Keratinocyte (primary cell): ENCODE measurements around the gene KIF13A. TPM values are rescaled to one million over a fixed set of nuclear protein-coding genes. Genes with fewer than 3 reads are reported as not detected.
A peak's percentile ranks its signal among the peaks of the same experiment; 100 is the strongest.

ENCODE experiments used
- DNase-seq: peaks from one replicate; pipeline ENCODE4 v3.0.0-alpha.2; 2011; ENCODE audit warnings: low read depth, missing footprints, low spot score
- FAIRE-seq: peaks from 2 replicates; lab custom pipeline; 2011; peaks lifted over from hg19 to GRCh38; lab: Jason Lieb, UNC
- H2AFZ ChIP-seq: 2 replicates; pipeline ENCODE4 v1.6.0; 2012; ENCODE audit warnings: low read length, control low read depth, inconsistent platforms; ENCODE audit not compliant: control insufficient read depth
- H3K27ac ChIP-seq: 2 replicates; pipeline ENCODE4 v1.5.1; 2011; ENCODE audit warnings: low read length; ENCODE audit not compliant: control insufficient read depth, insufficient read depth
- H3K27me3 ChIP-seq: 3 replicates; pipeline ENCODE4 v1.6.0; 2011; ENCODE audit warnings: low read length; ENCODE audit not compliant: control insufficient read depth, insufficient read depth; ENCODE audit errors: extremely low read depth
- H3K36me3 ChIP-seq, 2 experiments: 2 replicates in 1 of 2; 3 replicates in 1 of 2; pipeline ENCODE4 v1.5.1; 2011; ENCODE audit warnings: low read length in 2 of 2, mild to moderate bottlenecking in 1 of 2; ENCODE audit not compliant: control insufficient read depth in 2 of 2, insufficient read depth in 2 of 2; ENCODE audit errors: extremely low read depth in 1 of 2
- H3K4me1 ChIP-seq: 3 replicates; pipeline ENCODE4 v1.5.1; 2011; ENCODE audit warnings: low read length; ENCODE audit not compliant: control insufficient read depth, insufficient read depth; ENCODE audit errors: extremely low read depth
- H3K4me2 ChIP-seq: 3 replicates; pipeline ENCODE4 v1.6.0; 2011; ENCODE audit warnings: low read depth, low read length; ENCODE audit not compliant: control insufficient read depth, insufficient read depth; ENCODE audit errors: extremely low read depth
- H3K4me3 ChIP-seq, 3 experiments: fragments of 200-600 bp in 1 of 3; sonication (generic) in 1 of 3; 2 replicates in 2 of 3; 3 replicates in 1 of 3; pipeline ENCODE4 v1.5.1; 2011 to 2016; ENCODE audit warnings: low read length in 3 of 3, mild to moderate bottlenecking in 3 of 3, control low read depth in 2 of 3, inconsistent platforms in 1 of 3, low read depth in 1 of 3, mixed read lengths in 1 of 3, mixed run types in 1 of 3, moderate library complexity in 1 of 3; ENCODE audit not compliant: control insufficient read depth in 2 of 3, insufficient read depth in 2 of 3; ENCODE audit errors: extremely low read depth in 1 of 3
- H3K79me2 ChIP-seq: 2 replicates; pipeline ENCODE4 v1.6.0; 2012; ENCODE audit warnings: low read length; ENCODE audit not compliant: control insufficient read depth, insufficient read depth
- H3K9ac ChIP-seq: 3 replicates; pipeline ENCODE4 v1.6.0; 2011; ENCODE audit warnings: low read length; ENCODE audit not compliant: control insufficient read depth, insufficient read depth; ENCODE audit errors: extremely low read depth
- H3K9me1 ChIP-seq: 3 replicates; pipeline ENCODE4 v1.6.0; 2011; ENCODE audit warnings: low read length; ENCODE audit not compliant: control insufficient read depth, insufficient read depth; ENCODE audit errors: extremely low read depth
- H3K9me3 ChIP-seq: 2 replicates; pipeline ENCODE4 v1.5.1; 2012; ENCODE audit warnings: low read depth, low read length; ENCODE audit not compliant: control insufficient read depth
- H4K20me1 ChIP-seq: 3 replicates; pipeline ENCODE4 v1.6.0; 2011; ENCODE audit warnings: low read length; ENCODE audit not compliant: control insufficient read depth, insufficient read depth; ENCODE audit errors: extremely low read depth
- EZH2 ChIP-seq: IDR thresholded peaks from one replicate; pipeline ENCODE4 v1.6.1; 2012; ENCODE audit warnings: inconsistent platforms, mild to moderate bottlenecking, low read length, moderate library complexity
- dilution Hi-C: fragments of 300-500 bp; cut with MboI; formaldehyde crosslinking; loops from one replicate; pipeline ENCODE4 v1.7.0; 2020; ENCODE audit warnings: low sequenced_read_pairs; ENCODE audit not compliant: extremely low pct_ligation_motif_present
- polyA plus RNA-seq, 5 experiments: library from polyadenylated mRNA; depleted of rRNA in 3 of 5; stranded (reverse) in 3 of 5; stranded (forward) in 1 of 5; unstranded in 1 of 5; fragments of >200 nt; gene quantifications; 1 replicate in 1 of 5; 2 replicates in 3 of 5; 3 replicates in 1 of 5; pipeline versions ENCODE4 v1.2.1 to v1.2.3, GENCODE V29; 2011 to 2012; ENCODE audit warnings: missing spikeins in 2 of 5, low read depth in 1 of 5, low replicate concordance in 1 of 5
- TF ChIP-seq, protein P1 (sequence below), 3 experiments: IDR thresholded peaks in 1 of 3; conservative IDR thresholded peaks in 1 of 3; optimal IDR thresholded peaks in 1 of 3; 2 replicates in 2 of 3; 3 replicates in 1 of 3; pipeline versions ENCODE3 to v1.5.1; 2011; ENCODE audit warnings: low read length in 3 of 3, mild to moderate bottlenecking in 3 of 3, moderate library complexity in 2 of 3, control low read depth in 1 of 3, inconsistent platforms in 1 of 3; ENCODE audit not compliant: insufficient read depth in 2 of 3; ENCODE audit errors: extremely low read depth in 1 of 3

KIF13A gene
- polyA plus RNA-seq, 1 donor (not counting 4 experiments of a cell fraction or from before 2014, with no cell fraction given): 96.2 TPM

DNA sequence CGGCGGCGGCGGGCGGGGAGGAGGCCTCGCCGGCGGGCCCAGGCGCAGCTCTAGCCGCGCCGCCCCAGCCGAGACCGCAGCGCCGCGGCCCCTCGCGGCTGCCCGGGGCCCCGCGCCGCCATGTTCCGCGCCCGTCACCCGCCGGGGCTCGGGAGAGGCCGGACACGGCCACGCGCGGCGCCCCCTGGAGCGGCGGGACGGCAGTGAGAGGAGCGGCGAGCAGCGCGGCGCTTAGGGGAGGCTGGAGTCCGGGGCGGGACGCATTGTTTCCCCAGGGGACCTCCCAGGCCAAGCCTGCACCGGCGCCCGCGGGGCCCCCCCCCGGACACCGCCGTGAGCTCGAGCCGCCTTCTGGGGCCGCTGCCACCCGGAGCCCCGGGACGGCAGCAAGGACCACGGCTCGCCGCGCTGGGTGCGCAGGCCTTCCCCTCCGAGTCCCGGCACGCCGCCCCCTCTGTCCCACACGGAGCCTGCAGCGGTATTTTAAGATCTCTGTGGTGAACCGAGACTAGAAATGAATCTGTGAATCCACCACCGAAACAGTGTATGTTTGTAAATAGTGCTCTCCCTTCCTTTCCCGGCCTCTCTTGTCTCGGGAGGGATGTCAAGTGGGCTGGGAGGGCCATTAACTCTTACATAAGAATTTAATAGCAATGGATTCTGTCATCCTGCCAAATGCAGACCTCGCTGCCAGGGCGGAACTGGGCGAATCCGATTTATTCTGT is 424 bp upstream of the KIF13A start:
- Histone ChIP-seq H3K9ac (peak overlapping the region; percentile 90), H3K27ac (peak overlapping the region; percentile 94), H3K4me3 (peak overlapping the region; percentile 58 to 90 (median 79)), H3K27me3 (no peaks in the 10 kb centered on the region), H3K9me1 (no peaks in the 10 kb centered on the region), H3K36me3 (peaks cover 3% of the 10 kb centered on the region in 2 experiments), H2AFZ (peak overlapping the region; percentile 17), H3K9me3 (no peaks in the 10 kb centered on the region), H3K4me1 (peaks cover 31% of the 10 kb centered on the region), H3K4me2 (peak overlapping the region; percentile 91), H3K79me2 (peaks cover 58% of the 10 kb centered on the region), H4K20me1 (no peaks in the 10 kb centered on the region)
- FAIRE-seq: no peak
- TF ChIP-seq, protein P1, sequence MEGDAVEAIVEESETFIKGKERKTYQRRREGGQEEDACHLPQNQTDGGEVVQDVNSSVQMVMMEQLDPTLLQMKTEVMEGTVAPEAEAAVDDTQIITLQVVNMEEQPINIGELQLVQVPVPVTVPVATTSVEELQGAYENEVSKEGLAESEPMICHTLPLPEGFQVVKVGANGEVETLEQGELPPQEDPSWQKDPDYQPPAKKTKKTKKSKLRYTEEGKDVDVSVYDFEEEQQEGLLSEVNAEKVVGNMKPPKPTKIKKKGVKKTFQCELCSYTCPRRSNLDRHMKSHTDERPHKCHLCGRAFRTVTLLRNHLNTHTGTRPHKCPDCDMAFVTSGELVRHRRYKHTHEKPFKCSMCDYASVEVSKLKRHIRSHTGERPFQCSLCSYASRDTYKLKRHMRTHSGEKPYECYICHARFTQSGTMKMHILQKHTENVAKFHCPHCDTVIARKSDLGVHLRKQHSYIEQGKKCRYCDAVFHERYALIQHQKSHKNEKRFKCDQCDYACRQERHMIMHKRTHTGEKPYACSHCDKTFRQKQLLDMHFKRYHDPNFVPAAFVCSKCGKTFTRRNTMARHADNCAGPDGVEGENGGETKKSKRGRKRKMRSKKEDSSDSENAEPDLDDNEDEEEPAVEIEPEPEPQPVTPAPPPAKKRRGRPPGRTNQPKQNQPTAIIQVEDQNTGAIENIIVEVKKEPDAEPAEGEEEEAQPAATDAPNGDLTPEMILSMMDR (optimal IDR thresholded peaks at IDR 0.05 in 1 of 3, IDR thresholded peaks at IDR 0.05 in 1 of 3, conservative IDR thresholded peaks at IDR 0.05 in 1 of 3; ENCODE audit: extremely low read depth in 1 of 3, insufficient read depth in 2 of 3, low read length in 3 of 3): no peak
- no peak for TF ChIP-seq EZH2
- dilution Hi-C loops: no loop called here
- DNase-seq: no peak

DNA sequence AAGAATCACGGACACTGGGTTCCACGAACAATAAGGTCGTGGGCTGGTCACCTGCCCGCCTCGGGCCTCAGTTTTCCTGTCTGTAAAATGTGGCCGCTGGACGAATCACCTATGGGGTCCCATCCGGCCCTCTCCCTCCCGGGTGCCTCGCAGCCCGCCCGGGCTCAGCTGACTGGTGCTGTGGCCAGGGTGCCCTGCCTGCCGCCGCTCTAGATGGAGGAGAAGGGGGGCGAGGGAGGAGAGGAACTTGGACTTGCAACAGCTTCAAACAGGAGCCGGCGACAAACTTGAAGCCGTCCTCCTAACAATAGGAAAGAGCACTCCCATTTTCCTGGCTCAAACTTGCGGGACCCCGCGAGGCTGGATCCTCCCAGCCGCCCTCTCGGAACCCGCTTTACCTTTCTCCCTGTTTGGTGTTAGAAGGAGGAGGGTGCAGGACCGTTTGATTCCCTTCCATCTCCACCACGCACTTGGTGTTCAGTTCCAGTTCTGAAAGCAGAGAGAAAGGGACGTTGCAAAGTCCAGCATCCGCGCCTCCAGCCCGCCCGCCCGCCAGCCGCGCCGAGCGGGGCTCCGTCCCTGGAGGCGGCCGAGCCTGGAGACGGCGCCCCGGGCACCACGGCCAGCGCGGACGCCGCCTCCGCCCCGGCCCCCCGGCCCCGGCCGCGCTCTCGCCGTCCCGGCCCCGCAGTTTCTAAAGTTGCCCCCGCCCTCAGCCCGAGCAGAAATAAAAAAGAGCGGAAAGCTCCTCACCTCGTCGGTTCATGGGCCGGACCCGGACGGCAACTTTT is 584 bp downstream of the KIF13A start:
- peak overlapping the region; percentile 95 for H3K4me2 ChIP-seq
- peak overlapping the region; percentile 91 for H3K27ac ChIP-seq
- no peaks in the 10 kb centered on the region for H4K20me1 ChIP-seq
- dilution Hi-C loops: no loop called here
- no peaks in the 10 kb centered on the region for H3K9me3 ChIP-seq
- no peak for FAIRE-seq
- peaks cover 27% of the 10 kb centered on the region for H3K4me1 ChIP-seq
- H3K9ac ChIP-seq: peak overlapping the region; percentile 94
- TF ChIP-seq, protein P1 (optimal IDR thresholded peaks at IDR 0.05 in 1 of 3, IDR thresholded peaks at IDR 0.05 in 1 of 3, conservative IDR thresholded peaks at IDR 0.05 in 1 of 3; ENCODE audit: extremely low read depth in 1 of 3, insufficient read depth in 2 of 3, low read length in 3 of 3): no peak
- TF ChIP-seq EZH2: no peak
- H2AFZ ChIP-seq: no peak overlapping the region
- H3K79me2 ChIP-seq: peaks cover 67% of the 10 kb centered on the region
- H3K4me3 ChIP-seq: peak overlapping the region; percentile 73 to 98 (median 96)
- peaks cover 3% of the 10 kb centered on the region in 2 experiments for H3K36me3 ChIP-seq
- H3K9me1 ChIP-seq: no peaks in the 10 kb centered on the region
- H3K27me3 ChIP-seq: no peaks in the 10 kb centered on the region
- DNase-seq: no peak
